ENCODE measurements around the gene LNPEP. TPM values are rescaled to one million over a fixed set of nuclear protein-coding genes. Genes with fewer than 3 reads are reported as not detected.

LNPEP gene
- 28.4 and 30.7 TPM in 2 replicates for total RNA-seq (2012; rRNA removed)

DNA sequence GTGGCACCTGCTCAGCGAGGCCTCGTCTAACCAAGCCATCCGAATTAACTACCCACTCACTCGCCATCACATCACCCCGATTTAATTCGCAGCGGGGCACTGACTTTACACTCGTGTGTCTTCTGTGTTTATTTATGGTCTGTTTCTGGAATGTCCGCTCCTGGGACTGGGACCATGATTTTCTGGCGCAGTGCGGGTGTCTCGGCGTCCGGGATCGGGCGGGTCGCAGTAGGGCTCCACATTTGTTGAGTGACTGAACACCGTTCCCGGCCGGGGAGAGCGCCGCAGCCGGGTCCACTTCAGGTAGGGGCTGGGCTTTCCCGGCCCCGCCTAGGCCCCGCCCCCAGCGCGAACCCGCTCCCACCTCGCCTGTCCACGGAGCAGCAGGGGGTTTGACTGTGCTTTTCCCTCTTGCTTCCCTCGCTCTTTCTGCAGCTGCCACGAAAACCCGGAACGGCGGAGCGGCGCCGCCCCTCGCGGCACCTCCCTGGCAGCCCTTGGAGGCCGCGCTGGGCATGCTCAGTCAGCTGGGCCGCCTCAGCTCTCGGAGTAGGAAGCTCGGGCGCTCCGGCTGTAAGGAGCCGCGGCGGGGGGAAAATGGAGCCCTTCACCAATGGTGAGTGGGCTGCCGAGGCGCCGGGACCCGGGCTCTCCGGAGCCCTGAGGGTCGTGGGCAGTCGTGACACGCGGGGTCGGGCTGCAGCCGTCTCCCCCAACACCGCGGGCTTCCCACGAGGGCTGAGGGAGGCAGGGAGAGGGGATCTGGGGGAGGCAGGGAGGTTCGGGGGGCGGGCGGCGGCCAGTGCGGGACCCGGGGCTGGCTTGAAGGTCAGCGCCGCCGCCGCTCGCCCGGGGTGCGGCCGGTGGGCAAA, at the start of gene LNPEP:
TSS of gene LNPEP (plus strand) at position 522 of the 872 bp plus-strand sequence. CDS start at position 598, 76 bp downstream.
- peaks cover 36% of the 10 kb centered on the region for H3K4me1 ChIP-seq (ENCODE audit: control insufficient read depth, insufficient read depth, low read length)
- no peaks in the 10 kb centered on the region for H3K36me3 ChIP-seq (ENCODE audit: insufficient read depth, low read length)
- peak within 1 kb of the TSS; percentile 98 for H3K4me3 ChIP-seq (ENCODE audit: low read length)
- no peaks in the 10 kb centered on the region for H3K27me3 ChIP-seq (ENCODE audit: control insufficient read depth, insufficient read depth, low read length)
- no peaks in the 10 kb centered on the region for H3K9me3 ChIP-seq (replicated peaks; ENCODE audit: low read length)
- peak within 1 kb of the TSS; percentile 89 for H3K9ac ChIP-seq (ENCODE audit: low read depth, low read length)
- peak within 1 kb of the TSS; percentile 100 for H3K4me2 ChIP-seq (ENCODE audit: low read length)

DNA sequence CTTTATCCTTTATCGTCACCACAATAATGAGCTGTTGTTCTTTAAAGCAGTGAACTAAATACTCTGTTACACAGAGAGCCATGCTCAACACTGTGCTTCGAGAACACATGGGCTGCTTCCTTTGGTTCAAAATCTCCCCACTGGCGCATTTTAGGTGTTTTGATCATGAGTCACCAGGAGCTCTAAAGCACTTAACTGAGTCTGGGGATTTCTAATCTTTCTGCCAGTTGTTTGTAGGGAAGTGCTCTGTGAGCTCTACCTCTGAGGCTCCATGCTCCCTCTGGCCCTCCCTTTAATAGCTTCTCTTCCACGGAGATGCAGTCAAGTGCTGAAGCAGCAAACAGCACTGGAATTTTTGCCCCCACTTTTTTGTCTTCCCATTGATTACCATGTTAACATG, 42.5 kb upstream of the LNPEP start:
- H3K27me3 ChIP-seq (ENCODE audit: control insufficient read depth, insufficient read depth, low read length) = no peaks in the 10 kb centered on the region
- H3K36me3 ChIP-seq (ENCODE audit: insufficient read depth, low read length) = no peaks in the 10 kb centered on the region
- no peak overlapping the region for H3K9ac ChIP-seq (ENCODE audit: low read depth, low read length)
- H3K9me3 ChIP-seq (replicated peaks; ENCODE audit: low read length) = no peaks in the 10 kb centered on the region
- H3K4me1 ChIP-seq (ENCODE audit: control insufficient read depth, insufficient read depth, low read length) = peaks cover 7% of the 10 kb centered on the region
- H3K4me2 ChIP-seq (ENCODE audit: low read length) = no peak overlapping the region
- H3K4me3 ChIP-seq (ENCODE audit: low read length) = no peak overlapping the region

DNA sequence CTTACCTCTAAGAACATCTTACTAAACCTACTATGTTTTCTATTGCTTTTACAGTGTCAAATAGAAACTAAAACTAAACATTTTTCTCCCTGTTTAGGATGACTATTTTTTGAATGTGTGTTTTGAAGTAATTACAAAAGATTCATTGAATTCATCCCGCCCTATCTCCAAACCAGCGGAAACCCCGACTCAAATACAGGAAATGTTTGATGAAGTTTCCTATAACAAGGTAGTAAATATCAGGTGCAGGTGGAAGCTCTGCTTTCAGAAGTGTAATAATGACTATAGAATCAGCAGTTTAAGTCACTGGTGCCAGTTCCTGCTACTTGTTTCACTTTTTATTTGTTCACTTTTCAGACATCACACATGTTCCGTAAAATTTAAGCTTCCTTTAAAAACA, 39.6 kb upstream of the LNPEP start:
- peaks cover 7% of the 10 kb centered on the region for H3K4me1 ChIP-seq (ENCODE audit: control insufficient read depth, insufficient read depth, low read length)
- no peak overlapping the region for H3K4me3 ChIP-seq (ENCODE audit: low read length)
- H3K27me3 ChIP-seq (ENCODE audit: control insufficient read depth, insufficient read depth, low read length) = no peaks in the 10 kb centered on the region
- peaks cover 5% of the 10 kb centered on the region for H3K36me3 ChIP-seq (ENCODE audit: insufficient read depth, low read length)
- H3K9ac ChIP-seq (ENCODE audit: low read depth, low read length) = no peak overlapping the region
- no peaks in the 10 kb centered on the region for H3K9me3 ChIP-seq (replicated peaks; ENCODE audit: low read length)
- no peak overlapping the region for H3K4me2 ChIP-seq (ENCODE audit: low read length)

DNA sequence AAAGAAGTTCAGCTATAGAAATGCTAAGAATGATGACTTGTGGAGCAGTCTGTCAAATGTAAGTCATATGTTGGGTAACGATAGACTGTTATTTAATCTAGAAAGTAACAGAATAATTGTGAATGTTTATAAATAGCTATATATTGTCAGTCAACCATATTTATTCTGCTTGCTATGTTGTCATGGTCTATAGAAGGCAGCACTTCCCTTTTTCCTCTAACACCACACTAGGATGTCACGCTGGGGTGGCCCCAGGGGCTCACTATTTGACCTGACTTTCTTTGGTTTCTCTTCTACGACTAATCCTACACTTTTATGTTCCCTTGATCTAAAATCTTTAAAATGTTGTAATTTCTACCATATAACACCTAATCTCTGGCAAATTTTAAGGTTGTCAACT, 39.1 kb upstream of the LNPEP start:
- H3K36me3 ChIP-seq (ENCODE audit: insufficient read depth, low read length) = peaks cover 6% of the 10 kb centered on the region
- H3K4me2 ChIP-seq (ENCODE audit: low read length) = no peak overlapping the region
- peaks cover 7% of the 10 kb centered on the region for H3K4me1 ChIP-seq (ENCODE audit: control insufficient read depth, insufficient read depth, low read length)
- no peak overlapping the region for H3K9ac ChIP-seq (ENCODE audit: low read depth, low read length)
- no peaks in the 10 kb centered on the region for H3K9me3 ChIP-seq (replicated peaks; ENCODE audit: low read length)
- H3K27me3 ChIP-seq (ENCODE audit: control insufficient read depth, insufficient read depth, low read length) = no peaks in the 10 kb centered on the region
- no peak overlapping the region for H3K4me3 ChIP-seq (ENCODE audit: low read length)

DNA sequence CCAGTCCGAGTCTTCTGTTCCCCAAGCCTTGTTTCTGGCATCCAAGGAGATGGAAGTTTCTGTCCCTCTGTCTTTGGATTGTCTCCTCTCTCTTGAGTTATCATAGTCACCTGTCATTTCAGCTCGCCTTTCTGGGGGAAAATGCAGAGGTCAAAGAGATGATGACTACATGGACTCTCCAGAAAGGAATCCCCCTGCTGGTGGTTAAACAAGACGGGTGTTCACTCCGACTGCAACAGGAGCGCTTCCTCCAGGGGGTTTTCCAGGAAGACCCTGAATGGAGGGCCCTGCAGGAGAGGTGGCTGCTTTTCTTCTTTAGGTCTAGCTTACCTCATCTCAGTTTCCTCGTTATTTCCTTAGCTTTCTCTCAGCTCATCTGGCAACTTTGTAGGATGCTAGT, 34.5 kb upstream of the LNPEP start:
- H3K4me1 ChIP-seq (ENCODE audit: control insufficient read depth, insufficient read depth, low read length) = no peaks in the 10 kb centered on the region
- H3K9ac ChIP-seq (ENCODE audit: low read depth, low read length) = no peak overlapping the region
- peaks cover 6% of the 10 kb centered on the region for H3K36me3 ChIP-seq (ENCODE audit: insufficient read depth, low read length)
- H3K4me3 ChIP-seq (ENCODE audit: low read length) = no peak overlapping the region
- no peaks in the 10 kb centered on the region for H3K9me3 ChIP-seq (replicated peaks; ENCODE audit: low read length)
- H3K27me3 ChIP-seq (ENCODE audit: control insufficient read depth, insufficient read depth, low read length) = no peaks in the 10 kb centered on the region
- no peak overlapping the region for H3K4me2 ChIP-seq (ENCODE audit: low read length)

DNA sequence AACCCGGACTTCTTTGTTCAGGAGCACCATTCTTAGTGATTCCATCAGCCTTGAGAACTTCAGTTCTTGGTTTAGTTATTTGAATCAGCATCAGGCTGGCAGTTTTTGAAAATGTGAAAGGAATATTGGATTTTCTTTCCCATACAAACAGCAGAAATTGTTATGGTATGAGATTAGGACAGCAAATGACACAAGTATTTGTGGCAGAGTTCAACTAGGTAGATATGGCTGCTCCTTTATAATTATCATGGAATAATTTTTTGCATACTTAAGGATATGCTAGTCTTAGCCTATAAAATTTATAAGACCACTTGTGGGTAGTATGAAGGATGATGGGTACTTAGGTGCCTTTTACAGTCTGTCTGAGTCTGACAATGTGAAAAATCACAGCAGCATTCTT, 34.0 kb upstream of the LNPEP start:
- Histone ChIP-seq H3K4me3 (ENCODE audit: low read length) (no peak overlapping the region), H3K4me2 (ENCODE audit: low read length) (no peak overlapping the region), H3K9me3 (replicated peaks; ENCODE audit: low read length) (no peaks in the 10 kb centered on the region), H3K36me3 (ENCODE audit: insufficient read depth, low read length) (peaks cover 6% of the 10 kb centered on the region), H3K9ac (ENCODE audit: low read depth, low read length) (no peak overlapping the region), H3K27me3 (ENCODE audit: control insufficient read depth, insufficient read depth, low read length) (no peaks in the 10 kb centered on the region), H3K4me1 (ENCODE audit: control insufficient read depth, insufficient read depth, low read length) (no peaks in the 10 kb centered on the region)

DNA sequence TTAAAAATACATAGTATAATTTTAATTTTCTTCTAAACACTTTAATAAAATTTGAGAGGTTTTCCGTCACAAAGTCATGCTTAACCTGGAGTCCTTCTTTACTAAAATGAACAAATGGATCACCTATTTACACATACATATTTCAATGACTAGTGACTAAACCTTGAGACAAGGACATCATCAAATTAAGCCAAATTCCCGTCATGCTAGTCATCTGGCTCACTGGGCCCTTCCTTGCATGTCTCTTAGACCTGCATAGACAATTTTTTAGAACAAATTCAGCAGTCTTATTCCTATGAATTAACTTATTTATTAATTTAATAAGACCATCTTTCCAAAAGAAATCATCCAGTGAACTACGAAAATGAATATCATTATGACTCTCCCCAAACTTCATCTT, 33.0 kb upstream of the LNPEP start:
- no peaks in the 10 kb centered on the region for H3K27me3 ChIP-seq (ENCODE audit: control insufficient read depth, insufficient read depth, low read length)
- no peak overlapping the region for H3K9ac ChIP-seq (ENCODE audit: low read depth, low read length)
- no peaks in the 10 kb centered on the region for H3K9me3 ChIP-seq (replicated peaks; ENCODE audit: low read length)
- no peak overlapping the region for H3K4me3 ChIP-seq (ENCODE audit: low read length)
- no peaks in the 10 kb centered on the region for H3K4me1 ChIP-seq (ENCODE audit: control insufficient read depth, insufficient read depth, low read length)
- H3K4me2 ChIP-seq (ENCODE audit: low read length) = no peak overlapping the region
- H3K36me3 ChIP-seq (ENCODE audit: insufficient read depth, low read length) = peaks cover 6% of the 10 kb centered on the region

DNA sequence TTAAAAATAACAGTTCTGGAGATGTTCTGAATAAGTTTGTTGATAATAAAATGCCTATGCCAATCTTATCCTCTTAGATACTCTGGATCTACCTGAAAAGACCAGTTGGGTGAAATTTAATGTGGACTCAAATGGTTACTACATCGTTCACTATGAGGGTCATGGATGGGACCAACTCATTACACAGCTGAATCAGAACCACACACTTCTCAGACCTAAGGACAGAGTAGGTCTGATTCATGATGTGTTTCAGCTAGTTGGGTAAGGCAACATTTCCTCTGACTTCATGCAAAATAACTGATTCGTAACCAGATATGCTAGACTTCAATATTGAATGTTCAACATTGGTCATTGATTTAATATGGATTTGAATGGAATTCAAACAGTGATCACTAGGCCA, 32.6 kb upstream of the LNPEP start:
- H3K4me3 ChIP-seq (ENCODE audit: low read length) = no peak overlapping the region
- H3K27me3 ChIP-seq (ENCODE audit: control insufficient read depth, insufficient read depth, low read length) = no peaks in the 10 kb centered on the region
- H3K36me3 ChIP-seq (ENCODE audit: insufficient read depth, low read length) = peaks cover 6% of the 10 kb centered on the region
- H3K4me1 ChIP-seq (ENCODE audit: control insufficient read depth, insufficient read depth, low read length) = no peaks in the 10 kb centered on the region
- no peak overlapping the region for H3K4me2 ChIP-seq (ENCODE audit: low read length)
- no peak overlapping the region for H3K9ac ChIP-seq (ENCODE audit: low read depth, low read length)
- H3K9me3 ChIP-seq (replicated peaks; ENCODE audit: low read length) = no peaks in the 10 kb centered on the region

DNA sequence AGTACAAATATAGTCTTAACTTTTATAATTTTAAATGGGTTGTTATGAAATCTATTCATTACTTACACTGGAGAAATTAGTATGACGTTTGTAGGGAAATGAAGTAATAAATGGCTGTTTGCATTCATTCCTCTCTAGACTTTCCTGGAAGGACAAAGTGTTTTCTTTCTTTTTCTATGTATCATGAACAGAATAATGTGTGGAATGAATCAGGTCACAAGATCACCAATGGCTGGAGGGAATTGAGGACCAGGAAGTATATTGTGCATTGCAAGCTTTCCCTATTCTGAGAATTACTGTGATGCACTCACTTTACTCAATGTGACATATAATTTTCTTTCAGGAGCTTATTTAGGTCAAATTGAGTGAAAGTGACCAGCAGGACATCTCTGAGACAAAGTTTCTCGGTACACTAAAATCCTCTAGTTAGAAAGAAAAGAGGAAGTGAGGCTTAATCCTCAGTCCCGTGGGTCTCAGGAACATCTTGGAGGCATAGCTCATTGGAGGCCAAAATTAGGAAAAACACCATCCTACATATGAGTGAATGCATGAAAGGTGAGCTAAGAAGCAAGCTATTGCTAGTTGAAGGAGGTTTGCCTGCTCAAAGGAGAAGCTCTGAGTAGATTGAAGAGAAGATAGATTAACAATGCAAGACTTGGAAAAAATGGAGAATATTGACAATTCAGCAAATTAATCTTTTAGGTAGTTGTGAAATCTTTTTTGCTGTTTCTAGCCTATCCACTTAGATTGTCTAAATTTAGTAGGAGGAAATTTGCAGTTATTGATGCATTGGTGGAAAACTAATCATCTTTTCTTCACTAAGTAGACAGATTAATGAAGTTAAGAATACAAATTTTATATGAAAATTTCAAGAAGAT, 31.6 kb upstream of the LNPEP start:
- Histone ChIP-seq H3K4me1 (ENCODE audit: control insufficient read depth, insufficient read depth, low read length) (no peaks in the 10 kb centered on the region), H3K9me3 (replicated peaks; ENCODE audit: low read length) (no peaks in the 10 kb centered on the region), H3K4me2 (ENCODE audit: low read length) (no peak overlapping the region), H3K27me3 (ENCODE audit: control insufficient read depth, insufficient read depth, low read length) (no peaks in the 10 kb centered on the region), H3K4me3 (ENCODE audit: low read length) (no peak overlapping the region), H3K36me3 (ENCODE audit: insufficient read depth, low read length) (peaks cover 6% of the 10 kb centered on the region), H3K9ac (ENCODE audit: low read depth, low read length) (no peak overlapping the region)

DNA sequence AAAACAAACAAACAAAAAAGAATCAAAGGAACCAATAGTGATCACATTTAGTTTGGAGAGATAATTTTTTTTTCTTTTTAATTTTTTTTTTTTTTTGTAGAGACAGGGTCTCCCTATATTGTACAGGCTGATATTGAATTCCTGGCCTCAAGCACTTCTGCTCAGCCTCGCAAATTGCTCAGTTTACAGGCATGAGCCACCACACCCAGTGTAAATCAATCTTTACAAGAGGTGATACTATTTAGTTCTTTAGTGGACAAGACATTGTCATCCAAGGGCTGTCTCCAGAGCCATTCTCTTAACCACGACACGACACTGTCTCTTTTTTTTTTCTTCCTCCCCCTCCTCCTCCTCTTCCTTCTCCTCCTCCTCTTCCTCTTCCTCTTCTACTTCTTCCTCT, 30.0 kb upstream of the LNPEP start:
- Histone ChIP-seq H3K4me1 (ENCODE audit: control insufficient read depth, insufficient read depth, low read length) (no peaks in the 10 kb centered on the region), H3K4me2 (ENCODE audit: low read length) (no peak overlapping the region), H3K9me3 (replicated peaks; ENCODE audit: low read length) (no peaks in the 10 kb centered on the region), H3K27me3 (ENCODE audit: control insufficient read depth, insufficient read depth, low read length) (no peaks in the 10 kb centered on the region), H3K4me3 (ENCODE audit: low read length) (no peak overlapping the region), H3K36me3 (ENCODE audit: insufficient read depth, low read length) (peaks cover 6% of the 10 kb centered on the region), H3K9ac (ENCODE audit: low read depth, low read length) (no peak overlapping the region)

DNA sequence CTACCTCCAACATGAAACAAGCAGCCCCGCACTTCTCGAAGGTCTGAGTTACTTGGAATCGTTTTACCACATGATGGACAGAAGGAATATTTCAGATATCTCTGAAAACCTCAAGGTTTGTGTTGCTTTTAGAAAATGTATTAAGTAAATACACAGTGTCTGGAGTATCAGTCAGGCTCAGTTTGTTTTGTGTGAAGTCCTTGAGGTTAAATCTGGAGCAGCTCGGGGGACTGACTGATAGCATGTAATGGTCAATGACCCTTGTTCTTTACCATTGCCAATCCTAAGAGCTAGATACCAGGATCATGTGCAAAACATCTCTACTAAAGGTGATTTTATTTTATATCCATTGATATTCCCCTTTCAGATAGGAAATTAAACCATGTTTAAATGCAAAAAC, 26.9 kb upstream of the LNPEP start:
- Histone ChIP-seq H3K4me2 (ENCODE audit: low read length) (no peak overlapping the region), H3K36me3 (ENCODE audit: insufficient read depth, low read length) (no peaks in the 10 kb centered on the region), H3K9ac (ENCODE audit: low read depth, low read length) (no peak overlapping the region), H3K9me3 (replicated peaks; ENCODE audit: low read length) (no peaks in the 10 kb centered on the region), H3K4me3 (ENCODE audit: low read length) (no peak overlapping the region), H3K4me1 (ENCODE audit: control insufficient read depth, insufficient read depth, low read length) (no peaks in the 10 kb centered on the region), H3K27me3 (ENCODE audit: control insufficient read depth, insufficient read depth, low read length) (no peaks in the 10 kb centered on the region)

All from skeletal muscle satellite cell (primary cell).